Muscle of leg (tissue), 11 donors: ENCODE measurements around the gene LEMD3. TPM values are rescaled to one million over a fixed set of nuclear protein-coding genes. Genes with fewer than 3 reads are reported as not detected.

Experiments
- DNase-seq: peaks from one replicate; pipeline ENCODE4 v3.0.0; 2013
- H3K27ac ChIP-seq: one replicate; pipeline ENCODE4 v1.5.1; 2013; ENCODE audit warnings: mild to moderate bottlenecking, low read length, control low read depth
- H3K27me3 ChIP-seq: one replicate; pipeline ENCODE4 v1.6.1; 2013; ENCODE audit warnings: low read length; ENCODE audit not compliant: control insufficient read depth, insufficient read depth
- H3K36me3 ChIP-seq: one replicate; pipeline ENCODE4 v1.6.1; 2013; ENCODE audit warnings: low read length; ENCODE audit not compliant: control insufficient read depth, insufficient read depth
- H3K4me1 ChIP-seq: one replicate; pipeline ENCODE4 v1.6.1; 2013; ENCODE audit warnings: low read length; ENCODE audit not compliant: control insufficient read depth, insufficient read depth
- H3K4me3 ChIP-seq: one replicate; pipeline ENCODE4 v1.5.1; 2013; ENCODE audit warnings: low read length, control low read depth
- H3K9me3 ChIP-seq: replicated peaks from 2 replicates; pipeline ENCODE4 v1.6.1; 2013; ENCODE audit warnings: low read depth, low read length; ENCODE audit not compliant: control insufficient read depth
- WGBS: methylation state at CpG from one replicate; pipeline ENCODE4 v1.1.5; 2013; ENCODE audit warnings: missing lambda C conversion rate; ENCODE audit not compliant: insufficient coverage; 5-methylcytosine and 5-hydroxymethylcytosine counted together
- polyA plus RNA-seq, 8 donors: library from polyadenylated mRNA; unstranded; fragments of 120-200 nt; gene quantifications; one replicate each; pipeline versions ENCODE4 v1.2.1 to v1.2.3, GENCODE V29; 2013; ENCODE audit warnings: inconsistent platforms in 1 of 8, low replicate concordance in 1 of 8; ENCODE audit not compliant: insufficient read length in 8 of 8, insufficient read depth in 1 of 8
- total RNA-seq: library from RNA; stranded (reverse); fragments of 120-200 nt; gene quantifications from one replicate; pipeline ENCODE4 v1.2.4, GENCODE V29; 2013

The LEMD3 gene
- total and polyA plus RNA-seq, 9 donors = 16.8 to 22.5 (median 18.9) TPM

- Histone ChIP-seq H3K27me3 (no peaks in the 10 kb centered on the region), H3K4me1 (no peaks in the 10 kb centered on the region), H3K9me3 (no peaks in the 10 kb centered on the region), H3K27ac (no peak overlapping the region), H3K4me3 (no peak overlapping the region), H3K36me3 (no peaks in the 10 kb centered on the region)
- DNase-seq = no peak
- 80% methylated on average over 1 of the region's 4 CpGs for WGBS
These were observed 125.4 kb downstream of the LEMD3 start for GRCh38 chr12:65294641-65295262.

DNA sequence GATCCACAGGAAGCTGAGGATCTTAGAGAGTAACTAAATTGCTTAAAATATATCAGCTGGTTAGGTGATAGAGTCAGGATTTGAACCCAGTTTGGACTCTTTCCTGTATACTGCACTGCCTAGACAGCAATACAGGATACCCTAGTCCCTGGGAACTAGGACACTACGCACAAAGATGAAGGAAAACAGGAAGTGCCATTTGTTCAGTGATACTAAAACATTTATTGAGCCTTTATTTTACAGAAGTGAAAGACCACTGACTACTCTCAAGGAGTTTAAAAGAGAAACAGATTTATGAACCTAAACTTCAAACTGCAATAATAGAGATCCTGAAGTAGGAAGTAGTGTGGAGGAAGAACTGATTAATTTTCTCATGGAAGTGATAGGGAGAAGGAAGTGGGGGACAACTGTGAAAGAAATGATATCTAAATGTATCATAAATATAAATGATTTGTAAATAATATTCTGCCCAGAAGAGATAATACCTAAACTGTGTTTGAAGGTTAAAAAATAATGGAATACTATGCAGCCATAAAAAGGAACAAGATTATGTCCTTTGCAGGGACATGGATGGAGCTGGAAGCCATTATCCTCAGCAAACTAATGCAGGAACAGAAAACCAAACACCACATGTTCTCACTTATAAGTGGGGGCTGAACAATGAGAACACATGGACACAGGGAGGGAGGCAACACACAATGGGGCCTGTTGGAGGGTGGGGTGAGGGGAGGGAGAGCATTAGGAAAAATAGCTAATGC is 127.3 kb downstream of the LEMD3 start:
- Histone ChIP-seq H3K36me3 (no peaks in the 10 kb centered on the region), H3K4me3 (no peak overlapping the region), H3K27me3 (no peaks in the 10 kb centered on the region), H3K9me3 (no peaks in the 10 kb centered on the region), H3K4me1 (peaks cover 4% of the 10 kb centered on the region), H3K27ac (no peak overlapping the region)
- no CpG with 5 or more reads among the region's 1 CpG for WGBS
- no peak for DNase-seq

Other genes starting within 250 kb of the LEMD3 start
- gene WIF1, start 48.3 kb upstream of the LEMD3 start, total RNA-seq = 12.8 TPM
- 10 to 100 TPM in 2 of 8 donors, 1 to 10 TPM in 5, under 1 TPM in 1; 0.82 to 14.9 (median 2.9) TPM for gene WIF1, start 48.3 kb upstream of the LEMD3 start, polyA plus RNA-seq
- 37.9 TPM for gene MSRB3, start 109.1 kb downstream of the LEMD3 start, total RNA-seq
- 10 to 100 TPM; 32.0 to 46.4 (median 41.1) TPM for gene MSRB3, start 109.1 kb downstream of the LEMD3 start, polyA plus RNA-seq